HG02840 (cell line): ENCODE results near the gene CDCA8.

Experiments used
- ATAC-seq: cut with Tn5 transposase; IDR thresholded peaks from one replicate; pipeline ENCODE4 v1.9.1; 2021; ENCODE audit warnings: mild to moderate bottlenecking, moderate library complexity, moderate number of reproducible peaks; ENCODE audit not compliant: unreplicated experiment, low FRiP score

CDCA8 gene

DNA sequence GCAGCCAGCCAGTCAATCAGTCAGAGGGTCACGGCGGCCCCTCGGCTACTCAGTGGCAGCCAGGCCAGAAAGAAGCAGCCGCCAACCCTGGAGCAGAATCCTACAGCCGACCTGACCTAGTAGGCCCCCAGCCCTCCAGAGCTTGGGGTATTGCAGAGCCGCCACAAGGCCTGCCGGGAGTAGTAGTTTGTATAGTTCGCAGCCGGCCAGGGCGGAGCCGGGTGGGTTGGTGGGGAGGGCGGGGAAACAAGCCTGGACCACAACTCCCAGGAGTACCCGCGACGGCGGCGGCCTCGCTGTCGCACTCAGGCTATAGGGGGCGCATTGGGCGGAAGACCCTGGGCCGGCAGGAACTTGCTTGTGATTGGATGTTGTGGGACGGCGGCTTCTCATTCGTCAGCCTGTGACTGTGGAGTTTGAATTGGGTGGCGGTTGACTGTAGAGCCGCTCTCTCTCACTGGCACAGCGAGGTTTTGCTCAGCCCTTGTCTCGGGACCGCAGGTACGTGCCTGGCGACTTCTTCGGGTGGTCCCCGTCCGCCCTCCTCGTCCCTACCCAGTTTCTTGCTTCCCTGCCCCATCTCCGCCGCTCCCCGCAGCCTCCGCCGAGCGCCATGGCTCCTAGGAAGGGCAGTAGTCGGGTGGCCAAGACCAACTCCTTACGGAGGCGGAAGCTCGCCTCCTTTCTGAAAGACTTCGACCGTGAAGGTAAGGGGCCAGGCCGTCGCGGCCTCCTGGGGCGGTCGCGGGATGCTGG is at the start of gene CDCA8:
Gene CDCA8 (plus strand): TSS at position 439 of the 756 bp plus-strand sequence. CDS start 175 bp downstream, at position 614.
- ATAC-seq, result peak; percentile 74

DNA sequence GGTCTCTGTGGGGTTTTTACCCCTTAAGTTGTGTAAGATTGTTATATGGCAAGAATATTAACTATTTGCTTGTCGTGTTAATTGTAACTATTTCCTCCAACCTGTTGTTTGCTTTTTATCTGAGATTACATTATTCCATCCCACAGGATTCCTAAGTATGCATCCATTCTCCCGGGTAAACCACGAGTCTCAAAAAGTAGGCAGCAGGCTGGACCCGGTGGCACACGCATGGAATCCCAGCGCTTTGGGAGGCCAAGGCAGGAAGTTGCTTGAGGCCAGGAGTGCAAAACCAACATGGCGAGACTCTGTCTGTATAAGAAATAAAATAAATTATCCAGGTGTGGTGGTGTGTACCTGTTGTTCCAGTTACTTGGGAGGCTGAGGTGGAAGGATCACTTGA is 45.0 kb upstream of the CDCA8 start:
- no peak for ATAC-seq

DNA sequence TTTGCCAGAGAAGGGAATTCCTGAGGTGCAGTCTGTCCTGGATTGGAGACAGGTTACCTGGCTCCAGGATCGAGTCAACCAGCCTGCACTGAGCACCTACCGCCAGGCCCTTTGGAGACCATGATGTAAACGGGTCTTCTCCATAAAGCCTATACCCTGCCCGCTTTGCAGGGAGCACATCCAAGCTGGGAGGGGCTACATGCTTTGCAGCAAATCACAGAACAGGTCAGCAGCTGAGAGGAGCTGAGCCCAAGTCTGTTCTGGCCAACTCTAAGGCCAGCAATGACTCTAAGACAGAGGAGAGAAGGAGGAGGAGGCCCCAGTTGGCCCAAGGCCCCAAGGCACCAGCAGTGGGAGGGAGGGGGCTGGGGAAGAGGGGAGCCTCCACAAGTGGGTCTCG is 42.1 kb upstream of the CDCA8 start:
- ATAC-seq, result no peak

DNA sequence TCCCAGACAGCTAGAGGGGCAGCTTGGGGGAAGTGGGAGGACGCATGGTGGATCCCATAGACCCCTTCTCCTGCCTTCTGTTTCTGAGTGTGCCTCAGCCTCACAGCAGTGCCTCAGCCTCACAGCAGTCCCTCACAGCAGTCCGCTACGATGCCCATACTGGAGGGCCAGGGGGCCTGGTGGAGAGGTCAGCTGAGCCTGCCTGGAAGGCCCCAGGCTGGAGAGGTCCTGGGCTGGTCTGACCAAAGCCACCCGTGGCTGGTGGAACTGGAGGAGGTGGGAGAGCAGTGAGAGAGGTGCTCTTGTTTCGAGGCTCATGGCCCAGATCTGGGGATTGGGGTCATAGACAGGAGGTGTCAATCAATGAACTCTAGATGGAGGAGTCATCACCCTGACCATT is 41.6 kb upstream of the CDCA8 start:
- ATAC-seq, result no peak

DNA sequence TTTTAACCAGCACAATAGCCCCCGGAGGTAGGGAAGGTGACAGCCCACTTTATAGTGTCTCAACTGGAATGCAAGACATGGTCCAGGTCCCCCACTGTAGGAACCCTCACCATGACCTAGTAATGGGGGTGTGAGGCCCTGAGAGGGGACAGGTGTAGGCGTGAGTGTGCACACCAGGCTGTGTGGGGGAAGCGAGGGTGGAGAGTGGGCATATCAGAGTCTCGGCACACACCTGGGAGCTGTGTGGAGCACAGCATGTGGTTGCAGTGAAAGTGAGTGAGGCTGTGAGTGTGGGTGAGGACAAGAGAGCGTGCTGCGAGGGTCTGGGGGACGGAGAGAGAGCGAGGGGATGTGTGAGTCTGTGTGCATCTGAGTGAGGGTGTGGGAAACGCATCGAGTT is 40.5 kb upstream of the CDCA8 start:
- no peak for ATAC-seq

DNA sequence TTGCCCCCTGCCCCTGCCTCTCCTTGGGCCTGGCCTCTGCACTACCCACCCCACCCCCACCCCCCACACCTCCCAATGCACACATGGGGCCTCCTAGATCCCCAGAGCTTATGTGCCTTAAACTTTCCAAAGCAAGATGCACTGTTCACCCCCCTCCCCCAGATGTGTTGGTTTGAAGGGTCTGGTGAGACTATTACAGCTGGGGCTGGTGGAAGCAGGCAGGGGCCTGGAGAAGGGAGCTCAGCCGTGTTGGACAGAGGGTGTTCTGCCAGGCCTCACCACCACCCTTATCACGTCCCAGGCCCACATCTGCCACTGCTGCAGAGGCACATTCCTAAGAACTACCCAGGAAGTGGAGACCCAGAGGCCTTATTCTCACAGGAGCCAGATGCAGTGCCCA is 39.3 kb upstream of the CDCA8 start:
- ATAC-seq, result no peak

DNA sequence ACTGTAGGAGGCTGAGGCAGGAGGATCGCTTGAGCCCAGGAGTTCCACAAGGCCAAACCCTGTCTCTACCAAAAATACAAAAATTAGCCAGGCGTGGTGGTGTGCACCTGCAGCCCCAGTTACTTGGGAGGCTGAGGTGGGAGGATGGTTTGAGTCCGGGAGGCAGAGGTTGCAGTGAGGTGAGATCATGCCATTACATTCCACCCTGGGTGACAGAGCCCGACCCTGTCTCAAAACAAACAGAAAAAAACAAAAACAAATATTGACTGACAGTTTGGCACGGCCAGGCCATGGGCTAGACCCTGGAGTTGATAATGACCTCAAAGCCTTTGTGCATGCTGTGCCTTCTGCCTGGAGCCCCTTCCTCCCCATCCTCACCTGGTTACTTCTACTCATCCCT is 38.4 kb upstream of the CDCA8 start:
- no peak for ATAC-seq

DNA sequence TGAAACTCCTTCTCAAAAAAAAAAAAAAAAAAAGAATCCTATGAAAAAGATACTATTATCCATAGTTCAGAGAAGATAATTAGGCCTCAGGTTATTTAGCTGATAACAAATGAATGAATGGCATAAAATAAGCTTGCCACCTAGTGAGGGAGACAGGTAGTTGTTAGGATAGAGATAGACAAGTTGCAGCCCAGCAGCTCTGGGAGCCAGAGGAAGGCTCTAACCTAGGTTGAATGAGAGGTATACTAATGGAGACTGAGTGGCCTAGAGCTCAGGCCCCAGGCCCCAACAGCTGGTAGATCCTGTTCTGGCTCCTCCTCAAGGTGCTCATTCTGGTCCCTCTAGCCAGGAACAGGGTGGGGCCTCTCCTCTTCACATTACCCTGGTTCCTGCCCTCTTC is 37.0 kb upstream of the CDCA8 start:
- no peak for ATAC-seq

DNA sequence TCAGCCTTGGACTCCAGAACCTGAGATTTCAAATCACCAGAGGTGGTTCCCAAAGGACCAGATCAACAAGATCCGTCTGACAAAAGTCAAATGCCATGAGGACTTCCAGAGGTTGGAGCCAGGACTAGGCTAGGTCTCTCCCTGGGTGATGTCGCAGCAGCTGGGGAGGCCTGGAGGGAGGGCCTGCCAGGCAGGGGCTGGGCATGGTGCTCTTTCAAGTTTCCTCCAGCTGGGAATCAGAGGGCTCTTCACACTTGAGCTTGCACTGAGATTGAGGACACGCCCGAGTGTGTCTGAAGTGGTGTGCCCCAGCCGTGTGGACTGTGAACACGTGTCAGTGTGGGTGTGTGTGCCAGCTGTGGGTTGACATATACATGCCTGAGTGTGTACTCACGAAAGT is 36.3 kb upstream of the CDCA8 start:
- ATAC-seq, result no peak

DNA sequence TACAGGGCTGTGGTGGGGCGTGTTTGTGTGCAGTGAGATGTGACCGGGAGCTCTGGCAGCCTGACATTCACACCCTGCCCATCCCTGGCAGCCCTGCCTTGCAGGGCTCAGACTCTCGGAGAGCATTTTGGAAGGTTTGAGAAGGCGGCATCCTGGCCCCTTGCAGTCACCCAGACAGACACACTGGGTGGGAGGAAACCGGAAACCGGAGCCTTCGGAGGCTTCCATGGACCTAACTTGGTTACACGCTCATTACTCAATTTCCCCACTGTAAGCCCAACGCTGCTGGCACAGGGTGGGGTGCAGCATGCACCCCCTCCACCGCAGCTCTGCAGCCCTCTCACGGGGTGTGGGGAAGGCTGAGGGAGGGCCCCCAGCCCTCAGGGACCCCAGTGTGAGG is 35.4 kb upstream of the CDCA8 start:
- ATAC-seq, result no peak

DNA sequence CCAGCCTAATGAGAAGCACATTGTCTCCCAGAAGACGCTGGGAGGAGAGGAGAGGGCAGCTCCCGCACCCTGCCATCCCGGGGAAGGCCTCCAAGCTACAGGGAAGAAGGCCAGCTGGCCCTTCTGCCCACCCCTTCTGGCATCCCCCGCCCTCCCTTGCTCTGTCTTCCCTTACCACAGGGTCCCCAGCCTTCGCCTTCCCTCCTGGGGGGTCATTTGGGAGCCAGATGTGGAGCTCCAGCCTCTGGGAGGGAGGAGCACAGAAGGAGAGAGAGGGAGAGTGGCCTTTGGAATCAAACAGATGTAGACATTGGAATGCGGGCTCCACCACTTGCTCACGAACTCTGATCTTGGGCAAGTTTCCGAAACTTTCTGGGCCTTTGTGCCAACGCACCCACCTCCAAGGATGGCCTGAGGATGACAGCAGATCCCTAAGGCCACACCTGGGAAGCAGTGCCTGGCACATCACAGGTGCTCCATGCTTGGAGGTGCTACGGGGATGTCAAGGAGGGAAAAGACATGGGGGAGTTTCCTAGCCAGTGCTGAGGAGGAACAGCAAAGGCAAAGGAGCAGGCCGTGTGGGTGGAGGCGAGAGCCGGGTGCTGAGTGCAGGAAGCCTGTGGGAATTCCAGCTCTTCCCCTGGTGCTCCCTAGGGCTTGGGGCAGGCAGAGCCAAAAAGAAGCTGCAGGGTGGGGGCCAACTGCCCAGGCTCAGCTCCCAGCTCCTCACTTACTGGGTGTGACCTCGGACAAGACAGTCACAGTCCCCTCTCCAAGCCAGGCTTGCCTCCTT is 34.5 kb upstream of the CDCA8 start:
- ATAC-seq, result no peak

DNA sequence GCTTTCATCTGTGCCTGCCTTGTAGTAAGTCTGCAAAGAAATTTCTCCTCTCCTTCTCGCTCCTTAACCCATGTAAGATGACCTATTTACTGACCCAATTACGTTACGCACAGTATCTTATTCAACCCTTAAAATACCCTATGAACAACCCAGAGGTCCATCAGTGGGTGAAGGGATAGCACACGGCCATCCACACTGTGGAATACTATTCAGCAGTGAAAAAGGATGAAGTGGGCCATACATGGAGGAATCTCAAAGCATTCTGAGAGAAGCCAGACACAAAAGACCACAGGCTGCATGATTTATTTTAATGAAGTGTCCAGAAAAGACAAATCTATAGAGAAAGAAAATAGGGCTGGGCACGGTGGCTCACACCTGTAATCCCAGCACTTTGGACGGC is 33.8 kb upstream of the CDCA8 start:
- ATAC-seq, result no peak

DNA sequence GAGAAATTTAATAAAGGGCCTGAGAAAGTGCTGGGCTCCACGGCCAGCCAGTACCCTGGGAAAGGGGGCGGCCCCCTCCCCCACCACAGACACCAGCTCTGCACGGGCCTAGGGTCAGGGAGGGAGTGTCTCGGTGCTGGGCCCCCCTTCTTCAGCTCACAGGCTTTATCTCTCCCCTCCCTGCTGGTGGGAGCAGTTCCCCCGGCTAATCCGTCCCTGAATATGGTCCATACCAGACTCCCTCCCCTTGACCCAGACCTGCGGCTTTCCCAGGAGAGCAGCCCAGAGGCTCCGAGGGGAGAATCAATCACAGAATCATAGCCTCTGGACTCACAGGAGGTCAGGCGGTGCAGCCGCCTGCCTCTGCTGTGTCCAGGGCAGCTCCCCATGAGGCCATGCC is 31.7 kb upstream of the CDCA8 start:
- ATAC-seq, result no peak

DNA sequence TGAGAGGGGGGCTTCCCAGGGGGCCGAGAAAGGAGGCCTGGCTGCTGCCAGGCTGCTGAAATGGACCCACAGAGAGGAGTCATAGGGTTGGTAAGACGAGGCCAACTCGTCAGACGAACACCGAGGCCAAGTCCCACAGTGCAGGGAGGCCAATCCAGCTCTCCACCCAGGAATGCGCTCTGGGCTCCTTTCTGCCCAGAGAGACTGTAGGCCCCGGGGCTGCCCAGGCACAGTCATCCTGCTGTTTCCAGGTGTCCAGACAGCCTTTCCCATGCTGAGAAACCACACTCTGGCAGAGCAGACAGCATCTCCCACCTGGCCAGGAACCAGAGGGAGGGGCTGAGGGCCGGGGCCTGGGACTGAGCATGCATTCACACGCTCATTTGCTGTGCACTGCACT is 30.9 kb upstream of the CDCA8 start:
- no peak for ATAC-seq

DNA sequence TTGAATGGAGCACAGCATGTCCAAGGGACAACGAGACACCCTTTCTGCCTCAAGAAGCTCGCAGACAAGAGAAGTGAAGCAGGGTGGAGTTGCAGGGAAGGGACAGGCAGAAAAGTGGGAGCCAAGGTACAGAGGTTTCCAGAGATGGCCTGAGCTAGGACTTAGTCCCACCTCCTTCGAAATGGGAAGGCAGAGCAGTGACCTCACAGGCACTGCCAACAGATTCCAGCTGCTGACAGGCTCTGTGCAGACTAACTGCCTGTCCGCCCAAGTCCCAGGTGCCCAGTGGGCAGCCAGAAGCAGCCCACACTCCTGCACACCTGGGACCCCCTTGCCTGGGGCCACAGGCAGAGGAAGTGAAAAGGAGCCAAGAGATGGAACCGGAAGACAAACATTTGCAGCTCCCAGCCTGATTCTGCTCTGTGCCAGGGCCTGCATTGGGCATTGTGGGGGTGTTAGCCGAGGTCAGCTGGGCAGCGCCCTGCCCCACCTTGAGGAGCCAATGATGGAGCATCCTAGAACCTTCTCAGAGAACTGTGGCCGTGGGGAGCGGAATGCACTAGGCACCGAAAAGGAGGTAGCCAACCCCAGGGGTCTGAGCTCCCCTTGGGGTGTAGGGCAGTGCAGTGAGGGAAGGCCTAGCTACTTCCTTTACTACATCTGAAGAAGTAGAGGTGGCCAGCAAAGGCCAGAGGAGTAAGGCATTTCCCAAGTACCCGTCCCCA is 30.1 kb upstream of the CDCA8 start:
- no peak for ATAC-seq

DNA sequence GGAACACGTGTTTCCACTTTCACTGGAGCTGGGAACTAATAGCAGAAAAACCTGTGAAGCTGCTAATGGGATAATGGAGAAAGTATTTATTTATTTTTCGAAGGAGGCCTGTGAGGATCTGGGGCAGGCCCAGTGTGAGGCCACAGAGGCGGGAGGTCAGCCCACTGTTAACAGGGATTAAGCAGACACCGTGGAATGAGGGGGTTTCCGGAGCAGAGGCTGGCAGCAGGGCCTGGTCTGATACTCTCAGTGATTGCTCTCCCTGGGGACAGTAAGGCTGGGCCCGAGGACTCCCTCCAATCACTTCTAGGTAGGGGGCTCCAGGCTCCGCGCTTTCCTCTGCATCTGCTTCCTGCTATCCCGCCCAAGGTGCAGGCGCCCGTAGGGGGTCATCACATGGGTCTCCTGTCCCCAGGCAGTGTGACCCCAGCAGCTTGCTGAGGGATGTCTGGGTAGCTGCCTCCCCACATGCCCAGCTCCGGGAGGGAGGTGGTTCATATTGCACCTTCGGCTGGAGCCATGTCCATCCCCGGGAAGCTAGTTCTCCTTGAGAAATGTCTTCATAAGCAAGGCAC is 28.8 kb upstream of the CDCA8 start:
- ATAC-seq, result no peak

DNA sequence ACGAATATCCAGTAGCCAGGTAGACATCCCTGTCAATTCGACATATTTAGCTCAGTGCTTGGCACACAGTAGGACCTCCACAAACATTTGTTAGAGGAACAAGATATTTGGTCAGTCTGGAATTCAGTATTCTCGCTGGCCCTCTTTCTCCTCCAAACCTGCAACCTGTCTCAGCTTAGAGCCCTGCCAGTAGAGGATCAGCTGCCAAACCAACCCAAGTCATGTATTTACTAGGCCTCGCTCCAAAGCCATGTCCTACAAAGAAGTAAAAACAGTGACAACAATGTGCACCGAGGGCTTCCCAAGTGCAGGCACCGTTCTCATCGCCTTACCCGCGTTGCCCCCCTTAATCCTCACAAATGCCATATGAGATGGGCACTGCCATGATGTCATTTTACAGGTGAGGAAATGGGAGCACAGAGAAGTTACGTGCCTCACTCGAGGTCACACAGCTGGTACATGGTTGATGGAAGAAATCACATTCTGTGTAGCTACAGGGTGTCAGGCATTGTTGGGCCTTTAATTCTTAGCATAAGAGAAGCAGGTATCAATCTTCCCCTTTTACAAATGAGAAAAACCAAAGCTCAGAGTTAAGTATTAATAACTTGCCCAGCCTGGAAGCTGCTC is 26.0 kb upstream of the CDCA8 start:
- ATAC-seq, result no peak

DNA sequence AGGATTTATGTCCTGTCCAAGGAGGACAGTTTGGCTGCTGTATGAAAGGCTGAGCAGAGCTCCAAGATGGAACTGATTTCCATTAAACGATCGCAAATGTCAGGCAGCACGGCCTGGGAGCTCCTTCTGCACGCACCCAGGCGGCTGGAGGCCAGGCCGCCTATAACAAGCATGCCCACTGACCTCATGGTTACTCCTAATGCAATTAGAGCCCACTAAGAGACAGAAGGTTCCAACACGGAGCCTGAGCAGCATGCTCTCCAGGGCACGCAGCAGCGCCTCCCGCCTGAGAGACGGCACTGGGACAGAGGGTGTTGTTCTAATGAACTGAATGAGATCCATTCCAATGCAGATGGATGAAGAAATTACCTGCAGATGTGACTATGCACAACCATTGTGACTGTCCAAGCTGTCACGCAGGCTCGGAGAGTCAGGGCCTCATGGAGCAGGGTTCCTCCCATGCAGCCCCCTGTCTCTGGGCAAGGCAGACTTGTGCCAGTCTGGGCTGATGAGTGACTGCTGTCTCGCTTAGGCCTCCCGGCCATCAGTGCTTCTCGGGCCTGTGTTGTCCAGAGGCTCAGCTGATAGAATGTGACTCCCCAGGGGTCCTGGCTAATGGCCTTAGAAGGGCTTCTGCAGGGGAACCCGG is 25.2 kb upstream of the CDCA8 start:
- no peak for ATAC-seq

DNA sequence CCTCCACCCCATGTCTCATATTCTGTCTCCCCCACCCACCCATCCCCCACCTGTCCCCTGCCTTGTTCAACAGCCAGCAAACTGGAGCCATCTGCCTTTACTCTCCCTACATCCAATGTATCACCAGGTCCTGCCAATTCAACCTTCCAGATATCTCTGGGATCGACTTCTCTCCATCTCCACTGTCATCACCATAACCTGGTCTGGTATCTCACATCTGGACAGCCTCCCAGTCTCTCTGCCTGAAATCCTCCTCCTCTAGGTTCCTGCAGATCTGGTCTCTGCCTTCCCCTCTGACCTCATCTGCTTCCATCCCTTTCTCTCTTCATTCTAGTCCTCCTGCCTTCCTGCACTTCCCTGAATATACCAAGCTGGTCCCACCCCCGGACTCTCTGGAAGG is 22.2 kb upstream of the CDCA8 start:
- ATAC-seq, result no peak

DNA sequence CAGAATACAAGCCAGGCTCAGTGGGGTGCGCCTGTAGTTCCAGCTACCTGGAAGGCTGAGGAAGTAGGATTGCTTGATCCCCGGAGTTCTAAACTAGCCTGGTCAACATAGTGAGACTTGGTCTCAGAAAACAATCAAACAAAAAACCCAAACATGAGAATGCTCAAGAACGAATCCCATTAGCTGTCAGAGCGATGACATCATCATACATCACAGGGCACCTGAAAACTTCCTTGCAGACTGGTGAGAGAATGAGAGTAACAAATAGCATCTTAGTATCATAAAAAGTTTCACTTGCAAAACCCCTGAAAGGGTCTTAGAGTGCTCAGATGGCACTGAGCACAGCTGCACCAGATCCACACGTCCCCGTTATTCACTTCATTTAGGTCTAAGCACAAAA is 21.1 kb upstream of the CDCA8 start:
- no peak for ATAC-seq
